Measurements from ENCODE around the gene ZNF81. TPM values are rescaled to one million over a fixed set of nuclear protein-coding genes. Genes with fewer than 3 reads are reported as not detected.
"Not testable (repeated sequence)": the region's sequence is repeated elsewhere in the genome, so short reads cannot be mapped to it uniquely, and the experiment has no call there.

ZNF81 gene
- total RNA-seq, 4 donors from 2014 or later = 2.5 to 6.3 (median 4.2) TPM

GRCh38 chrX:47936940-47937317 lies 100.2 kb downstream of the ZNF81 start:
- H3K27ac ChIP-seq = no peak overlapping the region
- no peaks in the 10 kb centered on the region for H3K4me1 ChIP-seq
- TF ChIP-seq CTCF (IDR thresholded peaks at IDR 0.05) = no peak
- no peak for TF ChIP-seq POLR2A (IDR thresholded peaks at IDR 0.05)
- intact Hi-C loops (cut with DNase I) = no loop called here
- no peak for DNase-seq
- H3K4me3 ChIP-seq = no peak overlapping the region
- 51 to 61% methylated on average over 3 of the region's 3 CpGs for WGBS, 2 donors
- no peaks in the 10 kb centered on the region for H3K36me3 ChIP-seq
- H3K27me3 ChIP-seq = no peaks in the 10 kb centered on the region
- no peaks in the 10 kb centered on the region for H3K9me3 ChIP-seq

GRCh38 chrX:47940448-47940847 lies 103.7 kb downstream of the ZNF81 start:
- no peak for TF ChIP-seq POLR2A (IDR thresholded peaks at IDR 0.05)
- no peak for TF ChIP-seq CTCF (IDR thresholded peaks at IDR 0.05)
- Histone ChIP-seq H3K36me3 (no peaks in the 10 kb centered on the region), H3K27me3 (no peaks in the 10 kb centered on the region), H3K9me3 (peaks cover 0 to 8% (median 0%) of the 10 kb centered on the region in 3 donors), H3K4me3 (no peak overlapping the region), H3K27ac (no peak overlapping the region), H3K4me1 (no peaks in the 10 kb centered on the region)
- 91 to 100% methylated on average over 3 to 4 of the region's 4 CpGs for WGBS, 2 donors
- DNase-seq = no peak
- intact Hi-C loops (cut with DNase I) = no loop called here

- TF ChIP-seq CTCF (IDR thresholded peaks at IDR 0.05) (no peak), POLR2A (IDR thresholded peaks at IDR 0.05) (no peak)
- H3K4me3 ChIP-seq = no peak overlapping the region
- H3K27me3 ChIP-seq = no peaks in the 10 kb centered on the region
- 55 to 58% methylated on average over 1 to 4 of the region's 4 CpGs for WGBS, 2 donors
- peaks cover 0 to 9% (median 0%) of the 10 kb centered on the region in 3 donors for H3K9me3 ChIP-seq
- H3K36me3 ChIP-seq = no peaks in the 10 kb centered on the region
- no peak overlapping the region for H3K27ac ChIP-seq
- intact Hi-C loops (cut with DNase I) = no loop called here
- no peak for DNase-seq
- H3K4me1 ChIP-seq = no peaks in the 10 kb centered on the region
Measured at GRCh38 chrX:47941423-47941822, 104.7 kb downstream of the ZNF81 start.

GRCh38 chrX:47955295-47955694 lies 118.6 kb downstream of the ZNF81 start:
- 69 to 73% methylated on average over 5 of the region's 7 CpGs for WGBS, 2 donors
- H3K27me3 ChIP-seq; intact Hi-C loops (cut with DNase I); H3K4me1 ChIP-seq; DNase-seq; H3K4me3 ChIP-seq; H3K9me3 ChIP-seq; H3K27ac ChIP-seq; H3K36me3 ChIP-seq: not testable (repeated sequence)

- Histone ChIP-seq H3K36me3 (no peaks in the 10 kb centered on the region), H3K4me1 (no peaks in the 10 kb centered on the region), H3K9me3 (peaks cover 0 to 4% (median 0%) of the 10 kb centered on the region in 3 donors), H3K27me3 (no peaks in the 10 kb centered on the region), H3K27ac (no peak overlapping the region), H3K4me3 (no peak overlapping the region)
- no peak for DNase-seq
- intact Hi-C loops (cut with DNase I) = no loop called here
- 92% methylated on average over 6 of the region's 13 CpGs; no CpG with 5 or more reads in 1 of the 2 donors for WGBS, 2 donors
- TF ChIP-seq POLR2A (IDR thresholded peaks at IDR 0.05) = no peak
- no peak for TF ChIP-seq CTCF (IDR thresholded peaks at IDR 0.05)
Measured at GRCh38 chrX:47956016-47956415, 119.3 kb downstream of the ZNF81 start.

- DNase-seq; H3K27me3 ChIP-seq; H3K27ac ChIP-seq; intact Hi-C loops (cut with DNase I); H3K9me3 ChIP-seq; H3K4me1 ChIP-seq; H3K36me3 ChIP-seq; H3K4me3 ChIP-seq: not testable (repeated sequence)
- WGBS, 2 donors = no CpG with 5 or more reads among the region's 4 CpGs
Measured at GRCh38 chrX:47958206-47958605, 121.5 kb downstream of the ZNF81 start.
